ENCODE data around the gene VTCN1. TPM values are rescaled to one million over a fixed set of nuclear protein-coding genes. Genes with fewer than 3 reads are reported as not detected.
A peak's percentile ranks its signal among the peaks of the same experiment; 100 is the strongest.

VTCN1 gene
- total and polyA plus RNA-seq, 2 of the 8 experiments (the other 6 are each of a cell fraction or from before 2014, with no cell fraction given), result 0.32 TPM; not detected in 1

GRCh38 chr1:117137281-117137855 is 73.4 kb downstream of the VTCN1 start:
- TF ChIP-seq TAF1 (IDR thresholded peaks at IDR 0.05; ENCODE audit: low read depth, low read length) (no peak), CHD2 (IDR thresholded peaks at IDR 0.05; ENCODE audit: low read length) (no peak), RXRA (IDR thresholded peaks at IDR 0.05; ENCODE audit: insufficient read depth, low read depth, low read length) (no peak), SP2 (IDR thresholded peaks at IDR 0.05; ENCODE audit: low read length) (no peak), JUN (IDR thresholded peaks at IDR 0.05; ENCODE audit: low read depth, low read length) (no peak), KDM5A (IDR thresholded peaks at IDR 0.05; ENCODE audit: low read length) (no peak), SIX5 (IDR thresholded peaks at IDR 0.05; ENCODE audit: low read depth, low read length) (no peak), SIN3A (conservative IDR thresholded peaks at IDR 0.05 in 1 of 2, IDR thresholded peaks at IDR 0.05 in 1 of 2; ENCODE audit: low read depth in 1 of 2, low read length in 2 of 2) (no peak)
- Histone ChIP-seq H3K4ac (replicated peaks; ENCODE audit: insufficient read length, low read depth, low read length) (no peak overlapping the region), H3K4me3 (ENCODE audit: extremely low read depth in 1 of 4, insufficient read depth in 2 of 4, low read depth in 3 of 4, low read length in 4 of 4) (no peak overlapping the region), H3K23me2 (ENCODE audit: low read depth, low read length) (no peaks in the 10 kb centered on the region; the same call in 1 of the 2 replicates), H4K20me1 (replicated peaks in 1 of 2; ENCODE audit: control insufficient read depth in 1 of 2, insufficient read depth in 2 of 2, low read length in 2 of 2) (no peaks in the 10 kb centered on the region), H3K4me2 (ENCODE audit: insufficient read depth in 1 of 2, low read depth in 2 of 2, low read length in 2 of 2) (peak overlapping the region; percentile 2 to 36; a peak in 1 of 4 replicates), H3K36me3 (ENCODE audit: control insufficient read depth in 2 of 4, insufficient read depth in 4 of 4, low read length in 3 of 4) (no peaks in the 10 kb centered on the region), H4K5ac (ENCODE audit: insufficient read length, low read depth, low read length) (no peak overlapping the region), H3K27ac (ENCODE audit: low read depth, low read length) (0 out of 2 replicates have a peak overlapping the region, but pooled peaks have one; percentile 24), H2BK120ac (replicated peaks; ENCODE audit: low read depth, low read length) (peak overlapping the region; percentile 41), H4K8ac (ENCODE audit: extremely low read depth, insufficient read depth, low read length) (no peak overlapping the region), H4K91ac (replicated peaks; ENCODE audit: insufficient read length, low read length) (no peak overlapping the region), H2BK5ac (ENCODE audit: low read depth, low read length) (no peak overlapping the region), H3K23ac (ENCODE audit: insufficient read length) (no peak overlapping the region), H3K27me3 (replicated peaks in 1 of 4; ENCODE audit: control insufficient read depth in 3 of 4, extremely low read depth in 1 of 4, insufficient read depth in 3 of 4, low read length in 3 of 4) (no peaks in the 10 kb centered on the region), H3K79me1 (ENCODE audit: low read depth, low read length) (no peaks in the 10 kb centered on the region), H2BK15ac (ENCODE audit: low read length) (no peak overlapping the region), H3K9me3 (ENCODE audit: insufficient read depth in 2 of 2, low read depth in 1 of 2, low read length in 1 of 2) (no peaks in the 10 kb centered on the region), H3K9ac (replicated peaks in 1 of 4; ENCODE audit: extremely low read depth in 1 of 4, low read depth in 3 of 4, low read length in 3 of 4) (no peak overlapping the region), H3K14ac (ENCODE audit: insufficient read length) (no peak overlapping the region), H2BK20ac (ENCODE audit: low read length) (no peak overlapping the region), H2AFZ (ENCODE audit: low read length) (no peak overlapping the region), H3K4me1 (replicated peaks in 1 of 4; ENCODE audit: control insufficient read depth in 3 of 4, insufficient read depth in 4 of 4, low read length in 3 of 4) (peaks cover 0 to 16% (median 12%) of the 10 kb centered on the region in 4 experiments; a peak in 4 of 7 replicates), H2BK12ac (ENCODE audit: low read depth, low read length) (no peak overlapping the region), H3K79me2 (ENCODE audit: control insufficient read depth in 1 of 2, insufficient read depth in 2 of 2, low read length in 2 of 2) (no peaks in the 10 kb centered on the region), H3K56ac (replicated peaks; ENCODE audit: insufficient read length, low read depth, low read length) (no peak overlapping the region), H2AK5ac (ENCODE audit: low read depth, low read length) (no peak overlapping the region), H3K18ac (ENCODE audit: extremely low read depth, low read length) (no peak overlapping the region; the same call in 1 of the 2 replicates)
- DNase-seq (ENCODE audit: low read depth in 1 of 2, low spot score in 2 of 2) (no peak), FAIRE-seq (no peak)
- ChIA-PET POLR2A (ENCODE audit: partially characterized antibody) (interaction anchor here (0.6 to 1.1 kb wide), 2 partner anchors 119 to 148 kb away, joined by 3 read pairs; no protein-coding TSS in a partner anchor), CTCF (ENCODE audit: partially characterized antibody) (interaction anchor here (0.7 to 4.3 kb wide), 6 partner anchors 9 to 147 kb away, joined by 3 to 23 read pairs (median 6); no protein-coding TSS in a partner anchor)
- WGBS, 2 experiments (ENCODE audit: extremely low coverage in 1 of 2, insufficient coverage in 1 of 2, insufficient read length in 1 of 2, insufficient replicate concordance in 2 of 2, low coverage in 1 of 2, low lambda C conversion rate in 2 of 2, missing lambda C conversion rate in 1 of 2), result 82% methylated on average over 2 of the region's 3 CpGs; no CpG with 5 or more reads in 1 of the 2 experiments

Data from H1 (cell line).